GM23338 (cell line): ENCODE measurements around the gene KDM4C. TPM values are rescaled to one million over a fixed set of nuclear protein-coding genes. Genes with fewer than 3 reads are reported as not detected.

Source experiments
- ATAC-seq: fragments of 200-7000 bp; cut with Tn5 transposase; 3 replicates; pipeline ENCODE4 v1.9.1; 2020
- DNase-seq: peaks from one replicate; pipeline ENCODE4 v3.0.0-alpha.2; 2015; ENCODE audit warnings: low spot score
- H2AFZ ChIP-seq: fragments of 200-600 bp; sonication (generic); 2 replicates; pipeline ENCODE4 v1.8.0; 2016; ENCODE audit warnings: antibody characterized with exemption, mild to moderate bottlenecking, moderate library complexity
- H3F3A ChIP-seq: fragments of 200-600 bp; sonication (generic); replicated peaks from 2 replicates; pipeline ENCODE4 v1.8.0; 2017; ENCODE audit warnings: antibody characterized with exemption, mixed run types, low read depth
- H3K27ac ChIP-seq: fragments of 200-600 bp; sonication (generic); 2 replicates; pipeline ENCODE4 v1.6.1; 2016; ENCODE audit warnings: low read depth
- H3K27me3 ChIP-seq: fragments of 200-600 bp; sonication (generic); 2 replicates; pipeline ENCODE4 v1.8.0; 2016; ENCODE audit warnings: mild to moderate bottlenecking, mixed run types, moderate library complexity; ENCODE audit not compliant: insufficient read depth
- H3K36me3 ChIP-seq: fragments of 200-600 bp; sonication (generic); 2 replicates; pipeline ENCODE4 v1.8.0; 2016; ENCODE audit warnings: mild to moderate bottlenecking; ENCODE audit not compliant: insufficient read depth
- H3K4me1 ChIP-seq: fragments of 200-600 bp; sonication (generic); 2 replicates; pipeline ENCODE4 v1.8.0; 2016; ENCODE audit warnings: mild to moderate bottlenecking, moderate library complexity; ENCODE audit not compliant: insufficient read depth
- H3K4me2 ChIP-seq: fragments of 200-600 bp; sonication (generic); 2 replicates; pipeline ENCODE4 v1.7.1; 2017; ENCODE audit warnings: mixed run types
- H3K4me3 ChIP-seq: fragments of 200-600 bp; sonication (generic); 2 replicates; pipeline ENCODE4 v1.6.1; 2016; ENCODE audit warnings: mixed run types
- H3K79me2 ChIP-seq: fragments of 200-600 bp; sonication (generic); replicated peaks from 2 replicates; pipeline ENCODE4 v1.8.0; 2017; ENCODE audit warnings: mild to moderate bottlenecking; ENCODE audit not compliant: insufficient read depth
- H3K9me2 ChIP-seq: fragments of 200-600 bp; sonication (generic); 2 replicates; pipeline ENCODE4 v1.8.0; 2017; ENCODE audit not compliant: insufficient read depth
- H4K20me1 ChIP-seq: fragments of 200-600 bp; sonication (generic); replicated peaks from 2 replicates; pipeline ENCODE4 v1.8.0; 2017; ENCODE audit warnings: mild to moderate bottlenecking; ENCODE audit not compliant: insufficient read depth
- H3K27ac Mint-ChIP-seq: 2 replicates; pipeline ENCODE4 v1.8.0; 2020; ENCODE audit warnings: inconsistent platforms, mild to moderate bottlenecking, moderate library complexity, mixed read lengths
- H3K27me3 Mint-ChIP-seq: 3 replicates; pipeline ENCODE4 v1.8.0; 2022; ENCODE audit warnings: low read depth, mild to moderate bottlenecking, moderate library complexity, mixed read lengths, inconsistent platforms; ENCODE audit not compliant: insufficient read depth, poor library complexity
- H3K36me3 Mint-ChIP-seq: 3 replicates; pipeline ENCODE4 v1.8.0; 2021; ENCODE audit warnings: low read depth, mild to moderate bottlenecking, inconsistent platforms, moderate library complexity, mixed read lengths
- H3K4me1 Mint-ChIP-seq: 3 replicates; pipeline ENCODE4 v1.8.0; 2020; ENCODE audit warnings: mild to moderate bottlenecking, inconsistent platforms, mixed read lengths
- H3K4me3 Mint-ChIP-seq: 3 replicates; pipeline ENCODE4 v1.8.0; 2021; ENCODE audit warnings: moderate library complexity, mild to moderate bottlenecking, inconsistent platforms, mixed read lengths
- H3K9me3 Mint-ChIP-seq: 3 replicates; pipeline ENCODE4 v1.8.0; 2020; ENCODE audit warnings: moderate library complexity, mild to moderate bottlenecking, inconsistent platforms, mixed read lengths
- CREB1 ChIP-seq: fragments of 250-450 bp; sonication (Bioruptor Pico); IDR thresholded peaks from 2 replicates; pipeline ENCODE4 v1.5.0; 2020; ENCODE audit warnings: low read depth, mild to moderate bottlenecking, moderate library complexity
- ETS1 ChIP-seq: IDR thresholded peaks from 2 replicates; pipeline ENCODE4 v1.6.1; 2016; ENCODE audit warnings: antibody characterized with exemption
- EZH2 ChIP-seq: fragments of 200-600 bp; sonication (generic); IDR thresholded peaks from one replicate; pipeline ENCODE4 v1.8.0; 2017; ENCODE audit warnings: antibody characterized with exemption, mild to moderate bottlenecking, low read depth; ENCODE audit not compliant: unreplicated experiment
- EZH2phosphoT487 ChIP-seq: fragments of 200-600 bp; sonication (generic); IDR thresholded peaks from one replicate; pipeline ENCODE4 v1.8.1; 2018; ENCODE audit warnings: antibody characterized with exemption; ENCODE audit not compliant: unreplicated experiment
- JUNB ChIP-seq: IDR thresholded peaks from one replicate; pipeline ENCODE4 v1.6.1; 2016; ENCODE audit warnings: antibody characterized with exemption; ENCODE audit not compliant: unreplicated experiment
- NANOG ChIP-seq: IDR thresholded peaks from 2 replicates; pipeline ENCODE4 v1.6.1; 2016; ENCODE audit warnings: antibody characterized with exemption, borderline replicate concordance
- POLR2AphosphoS5 ChIP-seq: IDR thresholded peaks from 2 replicates; pipeline ENCODE4 v1.6.1; 2016; ENCODE audit warnings: antibody characterized with exemption, low read depth
- REST ChIP-seq: IDR thresholded peaks from one replicate; pipeline ENCODE4 v1.6.1; 2018; ENCODE audit warnings: antibody characterized with exemption; ENCODE audit not compliant: unreplicated experiment
- STAT1 ChIP-seq: IDR thresholded peaks from one replicate; pipeline ENCODE4 v1.6.1; 2016; ENCODE audit warnings: antibody characterized with exemption; ENCODE audit not compliant: unreplicated experiment
- ZNF114 ChIP-seq: fragments of 250-450 bp; sonication (Bioruptor Pico); IDR thresholded peaks from 2 replicates; pipeline ENCODE4 v1.5.0; 2020; ENCODE audit warnings: mild to moderate bottlenecking, moderate library complexity
- ZNF331 ChIP-seq: fragments of 250-450 bp; sonication (Bioruptor Pico); IDR thresholded peaks from 2 replicates; pipeline ENCODE4 v1.5.0; 2020; ENCODE audit warnings: low read depth, mild to moderate bottlenecking, moderate library complexity
- ZNF462 ChIP-seq: fragments of 250-450 bp; sonication (Bioruptor Pico); IDR thresholded peaks from 2 replicates; pipeline ENCODE4 v1.5.0; 2020; ENCODE audit warnings: mild to moderate bottlenecking, moderate library complexity
- polyA plus RNA-seq: library from polyadenylated mRNA; unstranded; fragments of >200 nt; fragmentation: Nextera tagmentation; extraction: Ambion mirVana; gene quantifications from 2 replicates; pipeline ENCODE4 v1.2.1, GENCODE V29; 2016
- total RNA-seq: library from RNA; depleted of rRNA; stranded (reverse); fragments of >200 nt; shearing (Covaris generic); gene quantifications from 2 replicates; pipeline ENCODE4 v1.2.3, GENCODE V29; 2014
- TF ChIP-seq, protein P1 (sequence below), 2 experiments: fragments of 200-600 bp in 1 of 2; sonication (generic) in 1 of 2; conservative IDR thresholded peaks; 2 replicates each; pipeline versions ENCODE4 v1.5.1 to v1.6.1; 2016 to 2017; ENCODE audit warnings: antibody characterized with exemption in 2 of 2, low read depth in 2 of 2, mild to moderate bottlenecking in 2 of 2, moderate library complexity in 1 of 2

The KDM4C gene
- total and polyA plus RNA-seq, 2 experiments from 2014 or later = 12.0 to 43.8 TPM

GRCh38 chr9:7192266-7192665 lies 434.5 kb downstream of the KDM4C start:
- H3K4me3 ChIP-seq = no peak overlapping the region
- TF ChIP-seq ETS1 (no peak), POLR2AphosphoS5 (no peak), NANOG (no peak), JUNB (no peak), ZNF462 (CRISPR knock-in tag) (no peak), REST (no peak), EZH2phosphoT487 (no peak), STAT1 (no peak), CREB1 (CRISPR knock-in tag) (no peak), EZH2 (no peak), ZNF114 (CRISPR knock-in tag) (no peak), ZNF331 (CRISPR knock-in tag) (no peak)
- TF ChIP-seq, protein P1, sequence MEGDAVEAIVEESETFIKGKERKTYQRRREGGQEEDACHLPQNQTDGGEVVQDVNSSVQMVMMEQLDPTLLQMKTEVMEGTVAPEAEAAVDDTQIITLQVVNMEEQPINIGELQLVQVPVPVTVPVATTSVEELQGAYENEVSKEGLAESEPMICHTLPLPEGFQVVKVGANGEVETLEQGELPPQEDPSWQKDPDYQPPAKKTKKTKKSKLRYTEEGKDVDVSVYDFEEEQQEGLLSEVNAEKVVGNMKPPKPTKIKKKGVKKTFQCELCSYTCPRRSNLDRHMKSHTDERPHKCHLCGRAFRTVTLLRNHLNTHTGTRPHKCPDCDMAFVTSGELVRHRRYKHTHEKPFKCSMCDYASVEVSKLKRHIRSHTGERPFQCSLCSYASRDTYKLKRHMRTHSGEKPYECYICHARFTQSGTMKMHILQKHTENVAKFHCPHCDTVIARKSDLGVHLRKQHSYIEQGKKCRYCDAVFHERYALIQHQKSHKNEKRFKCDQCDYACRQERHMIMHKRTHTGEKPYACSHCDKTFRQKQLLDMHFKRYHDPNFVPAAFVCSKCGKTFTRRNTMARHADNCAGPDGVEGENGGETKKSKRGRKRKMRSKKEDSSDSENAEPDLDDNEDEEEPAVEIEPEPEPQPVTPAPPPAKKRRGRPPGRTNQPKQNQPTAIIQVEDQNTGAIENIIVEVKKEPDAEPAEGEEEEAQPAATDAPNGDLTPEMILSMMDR (conservative IDR thresholded peaks at IDR 0.05; ENCODE audit: low read depth in 2 of 2) = no peak
- DNase-seq = no peak
- no peak overlapping the region for H3K27ac Mint-ChIP-seq
- ATAC-seq = no peak
- no peak overlapping the region for H3K4me2 ChIP-seq
- H3K36me3 Mint-ChIP-seq = peaks cover 13% of the 10 kb centered on the region
- no peaks in the 10 kb centered on the region for H3K79me2 ChIP-seq
- peaks cover 7% of the 10 kb centered on the region; the same call in 1 of the 2 replicates for H3K9me2 ChIP-seq
- H3K9me3 Mint-ChIP-seq = peaks cover 20% of the 10 kb centered on the region
- H3K4me1 ChIP-seq = no peaks in the 10 kb centered on the region
- H3F3A ChIP-seq = no peaks in the 10 kb centered on the region
- no peaks in the 10 kb centered on the region for H3K27me3 ChIP-seq
- no peak overlapping the region for H3K4me3 Mint-ChIP-seq
- H2AFZ ChIP-seq = no peak overlapping the region
- H3K4me1 Mint-ChIP-seq = no peaks in the 10 kb centered on the region
- no peaks in the 10 kb centered on the region for H3K36me3 ChIP-seq
- no peaks in the 10 kb centered on the region for H4K20me1 ChIP-seq
- H3K27ac ChIP-seq = no peak overlapping the region
- peaks cover 9% of the 10 kb centered on the region for H3K27me3 Mint-ChIP-seq
